ENCODE results near the gene SLC35F1.

GRCh38 chr6:118206221-118206620 lies 299.2 kb downstream of the SLC35F1 start:
- no peak for TF ChIP-seq SP1 (IDR thresholded peaks at IDR 0.05)
- no peak for TF ChIP-seq LEF1 (IDR thresholded peaks at IDR 0.05; ENCODE audit: borderline replicate concordance)
